H9 (cell line): ENCODE data around the gene CDH13. TPM values are rescaled to one million over a fixed set of nuclear protein-coding genes. Genes with fewer than 3 reads are reported as not detected.

ENCODE experiments used
- DNase-seq: peaks from one replicate; pipeline ENCODE4 v3.0.0-alpha.2; 2017
- H2AFZ ChIP-seq: one replicate; pipeline ENCODE4 v1.6.1; 2013; ENCODE audit warnings: mild to moderate bottlenecking, low read length, control low read depth, moderate library complexity
- H2AK5ac ChIP-seq: 2 replicates; pipeline ENCODE4 v1.6.1; 2013; ENCODE audit warnings: low read length, control low read depth, mixed read lengths; ENCODE audit not compliant: insufficient read length
- H2BK120ac ChIP-seq: one replicate; pipeline ENCODE4 v1.6.1; 2013; ENCODE audit warnings: low read depth, mild to moderate bottlenecking, low read length, control low read depth, inconsistent platforms; ENCODE audit not compliant: poor library complexity, severe bottlenecking
- H2BK12ac ChIP-seq: 2 replicates; pipeline ENCODE4 v1.6.1; 2013; ENCODE audit warnings: low read length, control low read depth, mixed read lengths, low read depth; ENCODE audit not compliant: insufficient read length
- H2BK15ac ChIP-seq: 2 replicates; pipeline ENCODE4 v1.6.1; 2013; ENCODE audit warnings: low read depth, low read length, control low read depth
- H2BK20ac ChIP-seq: one replicate; pipeline ENCODE4 v1.6.1; 2013; ENCODE audit warnings: low read depth, mild to moderate bottlenecking, low read length, control low read depth, inconsistent platforms; ENCODE audit not compliant: poor library complexity, severe bottlenecking
- H2BK5ac ChIP-seq: 2 replicates; pipeline ENCODE4 v1.6.1; 2013; ENCODE audit warnings: low read length, control low read depth, mixed read lengths; ENCODE audit not compliant: insufficient read length
- H3K14ac ChIP-seq: 2 replicates; pipeline ENCODE4 v1.6.1; 2013; ENCODE audit warnings: low read length, control low read depth; ENCODE audit not compliant: insufficient read depth
- H3K18ac ChIP-seq: 2 replicates; pipeline ENCODE4 v1.6.1; 2013; ENCODE audit warnings: low read depth, mild to moderate bottlenecking, mixed read lengths, low read length, control low read depth; ENCODE audit not compliant: insufficient read length
- H3K23ac ChIP-seq: 2 replicates; pipeline ENCODE4 v1.6.1; 2013; ENCODE audit warnings: low read length, control low read depth, mixed read lengths, low read depth; ENCODE audit not compliant: insufficient read length
- H3K23me2 ChIP-seq: 2 replicates; pipeline ENCODE4 v1.6.1; 2013; ENCODE audit warnings: low read depth, mild to moderate bottlenecking, mixed read lengths, low read length, control low read depth; ENCODE audit not compliant: insufficient read length, poor library complexity, severe bottlenecking
- H3K27ac ChIP-seq: 2 replicates; pipeline ENCODE4 v1.5.1; 2013; ENCODE audit warnings: low read length, control low read depth, mixed read lengths, low read depth; ENCODE audit not compliant: insufficient read length
- H3K27me3 ChIP-seq: 2 replicates; pipeline ENCODE4 v1.6.1; 2013; ENCODE audit warnings: low read length, control low read depth, inconsistent platforms; ENCODE audit not compliant: insufficient read depth
- H3K4ac ChIP-seq: 2 replicates; pipeline ENCODE4 v1.6.1; 2013; ENCODE audit warnings: low read depth, mild to moderate bottlenecking, control low read depth, inconsistent platforms, low read length, moderate library complexity
- H3K4me1 ChIP-seq: 2 replicates; pipeline ENCODE4 v1.6.1; 2013; ENCODE audit warnings: low read length, control low read depth, inconsistent platforms; ENCODE audit not compliant: insufficient read depth
- H3K4me2 ChIP-seq: 2 replicates; pipeline ENCODE4 v1.6.1; 2013; ENCODE audit warnings: low read length, control low read depth, mixed read lengths; ENCODE audit not compliant: insufficient read length, insufficient read depth
- H3K56ac ChIP-seq: 2 replicates; pipeline ENCODE4 v1.6.1; 2013; ENCODE audit warnings: low read depth, mild to moderate bottlenecking, mixed read lengths, low read length, control low read depth; ENCODE audit not compliant: insufficient read length
- H3K79me1 ChIP-seq: 2 replicates; pipeline ENCODE4 v1.6.1; 2013; ENCODE audit warnings: low read depth, mild to moderate bottlenecking, moderate library complexity, low read length, control low read depth, inconsistent platforms; ENCODE audit not compliant: insufficient read depth, poor library complexity, severe bottlenecking
- H3K79me2 ChIP-seq: 2 replicates; pipeline ENCODE4 v1.6.1; 2013; ENCODE audit warnings: low read length, control low read depth, inconsistent platforms; ENCODE audit not compliant: insufficient read depth
- H3K9ac ChIP-seq: 2 replicates; pipeline ENCODE4 v1.6.1; 2013; ENCODE audit warnings: low read length, control low read depth, mixed read lengths; ENCODE audit not compliant: insufficient read length; ENCODE audit errors: extremely low read depth
- H3K9me3 ChIP-seq: one replicate; pipeline ENCODE4 v1.6.1; 2013; ENCODE audit warnings: low read depth, low read length, inconsistent platforms; ENCODE audit not compliant: control insufficient read depth
- H3T11ph ChIP-seq: one replicate; pipeline ENCODE4 v1.6.1; 2013; ENCODE audit warnings: mild to moderate bottlenecking, low read length, control low read depth, inconsistent platforms
- H4K20me1 ChIP-seq: one replicate; pipeline ENCODE4 v1.6.1; 2013; ENCODE audit not compliant: control insufficient read depth, insufficient read length, insufficient read depth
- H4K5ac ChIP-seq: 2 replicates; pipeline ENCODE4 v1.6.1; 2013; ENCODE audit warnings: low read depth, mild to moderate bottlenecking, mixed read lengths, low read length, control low read depth; ENCODE audit not compliant: insufficient read length
- H4K8ac ChIP-seq: replicated peaks from 2 replicates; pipeline ENCODE4 v1.6.1; 2013; ENCODE audit warnings: low read length, control low read depth, mixed read lengths, low read depth; ENCODE audit not compliant: insufficient read length
- H4K91ac ChIP-seq: 2 replicates; pipeline ENCODE4 v1.6.1; 2013; ENCODE audit warnings: low read depth, mild to moderate bottlenecking, moderate library complexity, mixed read lengths, low read length, control low read depth; ENCODE audit not compliant: insufficient read length
- H3K27ac Mint-ChIP-seq, 3 experiments: 2 replicates in 2 of 3; 3 replicates in 1 of 3; pipeline ENCODE4 v1.8.0; 2020 to 2021; ENCODE audit warnings: mixed read lengths in 3 of 3, mild to moderate bottlenecking in 1 of 3, moderate library complexity in 1 of 3
- H3K27me3 Mint-ChIP-seq: 2 replicates; pipeline ENCODE4 v1.8.0; 2021; ENCODE audit warnings: low read depth, mild to moderate bottlenecking, moderate library complexity, mixed read lengths
- H3K36me3 Mint-ChIP-seq, 3 experiments: 2 replicates in 2 of 3; 3 replicates in 1 of 3; pipeline ENCODE4 v1.8.0; 2020 to 2021; ENCODE audit warnings: low read depth in 3 of 3, mixed read lengths in 3 of 3; ENCODE audit not compliant: insufficient read depth in 1 of 3
- H3K4me1 Mint-ChIP-seq, 2 experiments: 2 replicates each; pipeline ENCODE4 v1.8.0; 2020; ENCODE audit warnings: mixed read lengths in 2 of 2
- H3K4me3 Mint-ChIP-seq, 2 experiments: 2 replicates in 1 of 2; 3 replicates in 1 of 2; pipeline ENCODE4 v1.8.0; 2020 to 2021; ENCODE audit warnings: mild to moderate bottlenecking in 2 of 2, mixed read lengths in 2 of 2, moderate library complexity in 1 of 2
- H3K9me3 Mint-ChIP-seq, 2 experiments: 2 replicates in 1 of 2; 3 replicates in 1 of 2; pipeline ENCODE4 v1.8.0; 2020; ENCODE audit warnings: mild to moderate bottlenecking in 2 of 2, mixed read lengths in 2 of 2, moderate library complexity in 1 of 2
- WGBS: extraction: QIAGEN DNeasy Blood & Tissue Kit; methylation state at CpG from one replicate; pipeline ENCODE4 v1.1.7; 2013; ENCODE audit warnings: missing lambda C conversion rate, low lambda C conversion rate, mixed read lengths; ENCODE audit not compliant: insufficient read length; ENCODE audit errors: extremely low coverage; 5-methylcytosine and 5-hydroxymethylcytosine counted together
- total RNA-seq: library from RNA; stranded (reverse); gene quantifications from 2 replicates; pipeline ENCODE4 v1.2.1, GENCODE V29; 2021
- TF ChIP-seq, protein P1 (sequence below): fragments of 200-600 bp; sonication (generic); conservative IDR thresholded peaks from 3 replicates; pipeline ENCODE4 v1.8.0; 2021; ENCODE audit warnings: antibody characterized with exemption, mild to moderate bottlenecking

The CDH13 gene
- total RNA-seq, 1 experiment from 2014 or later, result 1.5 TPM

DNA sequence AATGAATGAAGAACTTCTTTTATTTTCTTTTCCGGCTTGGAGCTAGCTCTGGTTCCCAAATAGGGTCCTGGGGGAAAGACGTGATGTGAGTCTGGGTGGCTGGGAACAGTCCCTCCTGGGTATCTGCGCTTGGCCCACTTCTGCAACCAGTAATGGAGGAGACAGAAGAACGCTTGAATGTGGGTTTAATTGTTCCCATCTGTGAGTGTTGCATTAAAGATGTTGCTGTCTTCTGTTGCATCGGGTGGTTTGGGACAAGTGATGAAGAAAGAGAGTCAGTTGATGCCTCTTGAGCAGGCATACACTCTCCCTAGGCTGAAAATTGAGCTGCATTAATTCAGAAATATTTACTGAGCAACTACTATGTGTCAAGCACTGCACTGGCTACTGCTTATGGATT is 511.1 kb downstream of the CDH13 start:
- H3K23ac ChIP-seq, result no peak overlapping the region
- H3K4me2 ChIP-seq, result no peak overlapping the region
- no peak overlapping the region for H3K18ac ChIP-seq
- no peak overlapping the region for H2BK12ac ChIP-seq
- H3K27me3 ChIP-seq, result no peaks in the 10 kb centered on the region
- H2AK5ac ChIP-seq, result no peak overlapping the region
- H3K4me1 Mint-ChIP-seq, result peaks cover 5 to 7% of the 10 kb centered on the region in 2 experiments; a peak in 3 of 4 replicates
- no peak overlapping the region for H3K9ac ChIP-seq
- TF ChIP-seq, protein P1, sequence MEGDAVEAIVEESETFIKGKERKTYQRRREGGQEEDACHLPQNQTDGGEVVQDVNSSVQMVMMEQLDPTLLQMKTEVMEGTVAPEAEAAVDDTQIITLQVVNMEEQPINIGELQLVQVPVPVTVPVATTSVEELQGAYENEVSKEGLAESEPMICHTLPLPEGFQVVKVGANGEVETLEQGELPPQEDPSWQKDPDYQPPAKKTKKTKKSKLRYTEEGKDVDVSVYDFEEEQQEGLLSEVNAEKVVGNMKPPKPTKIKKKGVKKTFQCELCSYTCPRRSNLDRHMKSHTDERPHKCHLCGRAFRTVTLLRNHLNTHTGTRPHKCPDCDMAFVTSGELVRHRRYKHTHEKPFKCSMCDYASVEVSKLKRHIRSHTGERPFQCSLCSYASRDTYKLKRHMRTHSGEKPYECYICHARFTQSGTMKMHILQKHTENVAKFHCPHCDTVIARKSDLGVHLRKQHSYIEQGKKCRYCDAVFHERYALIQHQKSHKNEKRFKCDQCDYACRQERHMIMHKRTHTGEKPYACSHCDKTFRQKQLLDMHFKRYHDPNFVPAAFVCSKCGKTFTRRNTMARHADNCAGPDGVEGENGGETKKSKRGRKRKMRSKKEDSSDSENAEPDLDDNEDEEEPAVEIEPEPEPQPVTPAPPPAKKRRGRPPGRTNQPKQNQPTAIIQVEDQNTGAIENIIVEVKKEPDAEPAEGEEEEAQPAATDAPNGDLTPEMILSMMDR, result no peak
- no CpG with 5 or more reads among the region's 5 CpGs for WGBS
- no peak overlapping the region for H3T11ph ChIP-seq
- no peak overlapping the region for H4K5ac ChIP-seq
- H2BK120ac ChIP-seq, result no peak overlapping the region
- no peaks in the 10 kb centered on the region for H3K9me3 ChIP-seq
- H4K91ac ChIP-seq, result no peak overlapping the region
- H3K27me3 Mint-ChIP-seq, result peaks cover 1% of the 10 kb centered on the region; the same call in 1 of the 2 replicates
- no peak overlapping the region for H3K56ac ChIP-seq
- no peaks in the 10 kb centered on the region for H4K20me1 ChIP-seq
- H3K14ac ChIP-seq, result no peak overlapping the region
- H2BK15ac ChIP-seq, result no peak overlapping the region
- no peaks in the 10 kb centered on the region for H3K36me3 Mint-ChIP-seq
- H3K4me1 ChIP-seq, result no peaks in the 10 kb centered on the region
- no peak for DNase-seq
- no peak overlapping the region for H4K8ac ChIP-seq
- H2BK5ac ChIP-seq, result no peak overlapping the region
- H3K4ac ChIP-seq, result no peak overlapping the region
- H3K27ac Mint-ChIP-seq, result no peak overlapping the region
- no peaks in the 10 kb centered on the region for H3K9me3 Mint-ChIP-seq
- H2AFZ ChIP-seq, result no peak overlapping the region
- no peaks in the 10 kb centered on the region for H3K23me2 ChIP-seq
- H2BK20ac ChIP-seq, result no peak overlapping the region
- H3K79me1 ChIP-seq, result no peaks in the 10 kb centered on the region
- H3K79me2 ChIP-seq, result no peaks in the 10 kb centered on the region
- H3K27ac ChIP-seq, result no peak overlapping the region
- no peak overlapping the region for H3K4me3 Mint-ChIP-seq
